Measurements from ENCODE around the gene RNF208.

DNA sequence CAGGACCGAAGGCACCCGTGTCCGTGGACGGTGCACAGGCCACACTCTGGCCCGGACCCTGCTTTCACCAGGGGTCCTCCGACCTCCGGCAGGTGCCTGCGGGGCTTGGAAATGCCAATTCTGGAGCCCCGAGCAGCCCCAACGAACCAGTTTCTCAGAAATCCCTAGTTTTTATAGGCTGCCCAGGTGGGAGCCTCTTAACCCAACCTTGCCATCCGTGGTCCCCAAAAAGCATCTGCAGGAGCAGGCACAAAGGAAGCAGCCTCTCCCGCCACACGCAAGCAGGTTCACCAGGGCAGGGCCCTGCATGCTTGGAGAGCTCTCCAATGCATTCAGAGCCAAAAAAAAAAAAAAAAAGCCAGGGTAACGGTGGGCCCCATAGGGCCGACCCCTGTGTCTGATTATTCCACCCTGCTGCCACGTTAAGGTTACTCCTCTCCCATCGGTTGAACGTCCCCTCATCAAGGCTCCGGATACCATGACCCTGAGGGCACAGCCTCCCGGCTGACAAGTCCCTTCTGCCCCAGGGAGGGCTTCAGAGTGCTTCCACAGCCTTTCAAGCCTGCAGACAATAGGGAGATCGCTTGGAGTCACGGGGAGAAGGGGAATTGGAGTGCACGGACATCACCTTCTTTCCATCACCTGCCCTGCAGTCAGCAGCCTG, 20.7 kb downstream of the RNF208 start:
- no peak for TF ChIP-seq ESRRA (IDR thresholded peaks at IDR 0.05; ENCODE audit: low read length)
- TF ChIP-seq TCF7 (IDR thresholded peaks at IDR 0.05; ENCODE audit: borderline replicate concordance) = no peak
- TF ChIP-seq, protein P1, sequence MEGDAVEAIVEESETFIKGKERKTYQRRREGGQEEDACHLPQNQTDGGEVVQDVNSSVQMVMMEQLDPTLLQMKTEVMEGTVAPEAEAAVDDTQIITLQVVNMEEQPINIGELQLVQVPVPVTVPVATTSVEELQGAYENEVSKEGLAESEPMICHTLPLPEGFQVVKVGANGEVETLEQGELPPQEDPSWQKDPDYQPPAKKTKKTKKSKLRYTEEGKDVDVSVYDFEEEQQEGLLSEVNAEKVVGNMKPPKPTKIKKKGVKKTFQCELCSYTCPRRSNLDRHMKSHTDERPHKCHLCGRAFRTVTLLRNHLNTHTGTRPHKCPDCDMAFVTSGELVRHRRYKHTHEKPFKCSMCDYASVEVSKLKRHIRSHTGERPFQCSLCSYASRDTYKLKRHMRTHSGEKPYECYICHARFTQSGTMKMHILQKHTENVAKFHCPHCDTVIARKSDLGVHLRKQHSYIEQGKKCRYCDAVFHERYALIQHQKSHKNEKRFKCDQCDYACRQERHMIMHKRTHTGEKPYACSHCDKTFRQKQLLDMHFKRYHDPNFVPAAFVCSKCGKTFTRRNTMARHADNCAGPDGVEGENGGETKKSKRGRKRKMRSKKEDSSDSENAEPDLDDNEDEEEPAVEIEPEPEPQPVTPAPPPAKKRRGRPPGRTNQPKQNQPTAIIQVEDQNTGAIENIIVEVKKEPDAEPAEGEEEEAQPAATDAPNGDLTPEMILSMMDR (IDR thresholded peaks at IDR 0.05 in 2 of 3, conservative IDR thresholded peaks at IDR 0.05 in 1 of 3; ENCODE audit: control insufficient read depth in 2 of 3, extremely low read depth in 1 of 3, insufficient read depth in 1 of 3, low read depth in 3 of 3, low read length in 3 of 3) = no peak
- TF ChIP-seq MXI1 (IDR thresholded peaks at IDR 0.05; ENCODE audit: low read depth, low read length) = no peak
- no peak for TF ChIP-seq NFYA (IDR thresholded peaks at IDR 0.05; ENCODE audit: borderline replicate concordance, low read depth, low read length)
- TF ChIP-seq, protein P2, sequence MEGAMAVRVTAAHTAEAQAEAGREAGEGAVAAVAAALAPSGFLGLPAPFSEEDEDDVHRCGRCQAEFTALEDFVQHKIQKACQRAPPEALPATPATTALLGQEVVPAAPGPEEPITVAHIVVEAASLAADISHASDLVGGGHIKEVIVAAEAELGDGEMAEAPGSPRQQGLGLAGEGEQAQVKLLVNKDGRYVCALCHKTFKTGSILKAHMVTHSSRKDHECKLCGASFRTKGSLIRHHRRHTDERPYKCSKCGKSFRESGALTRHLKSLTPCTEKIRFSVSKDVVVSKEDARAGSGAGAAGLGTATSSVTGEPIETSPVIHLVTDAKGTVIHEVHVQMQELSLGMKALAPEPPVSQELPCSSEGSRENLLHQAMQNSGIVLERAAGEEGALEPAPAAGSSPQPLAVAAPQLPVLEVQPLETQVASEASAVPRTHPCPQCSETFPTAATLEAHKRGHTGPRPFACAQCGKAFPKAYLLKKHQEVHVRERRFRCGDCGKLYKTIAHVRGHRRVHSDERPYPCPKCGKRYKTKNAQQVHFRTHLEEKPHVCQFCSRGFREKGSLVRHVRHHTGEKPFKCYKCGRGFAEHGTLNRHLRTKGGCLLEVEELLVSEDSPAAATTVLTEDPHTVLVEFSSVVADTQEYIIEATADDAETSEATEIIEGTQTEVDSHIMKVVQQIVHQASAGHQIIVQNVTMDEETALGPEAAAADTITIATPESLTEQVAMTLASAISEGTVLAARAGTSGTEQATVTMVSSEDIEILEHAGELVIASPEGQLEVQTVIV (IDR thresholded peaks at IDR 0.05; ENCODE audit: borderline replicate concordance, partially characterized antibody) = no peak
- TF ChIP-seq IKZF2 (IDR thresholded peaks at IDR 0.05) = no peak
- TF ChIP-seq GABPA (IDR thresholded peaks at IDR 0.05; ENCODE audit: low read depth) = no peak
- no peak for TF ChIP-seq POLR2AphosphoS2 (IDR thresholded peaks at IDR 0.05; ENCODE audit: low read depth, low read length)
- no peak for TF ChIP-seq BHLHE40 (IDR thresholded peaks at IDR 0.05; ENCODE audit: borderline replicate concordance in 1 of 2, low read depth in 2 of 2, low read length in 1 of 2)
- TF ChIP-seq POLR2A (IDR thresholded peaks at IDR 0.05; ENCODE audit: low read depth, low read length) = no peak
- no peak for TF ChIP-seq ZNF217 (IDR thresholded peaks at IDR 0.05)
- no peak for TF ChIP-seq SP1 (IDR thresholded peaks at IDR 0.05; ENCODE audit: low read depth, low read length)
